ENCODE measurements around the gene MAMSTR.
"Not testable (repeated sequence)": the region's sequence is repeated elsewhere in the genome, so short reads cannot be mapped to it uniquely, and the experiment has no call there.

MAMSTR gene

DNA sequence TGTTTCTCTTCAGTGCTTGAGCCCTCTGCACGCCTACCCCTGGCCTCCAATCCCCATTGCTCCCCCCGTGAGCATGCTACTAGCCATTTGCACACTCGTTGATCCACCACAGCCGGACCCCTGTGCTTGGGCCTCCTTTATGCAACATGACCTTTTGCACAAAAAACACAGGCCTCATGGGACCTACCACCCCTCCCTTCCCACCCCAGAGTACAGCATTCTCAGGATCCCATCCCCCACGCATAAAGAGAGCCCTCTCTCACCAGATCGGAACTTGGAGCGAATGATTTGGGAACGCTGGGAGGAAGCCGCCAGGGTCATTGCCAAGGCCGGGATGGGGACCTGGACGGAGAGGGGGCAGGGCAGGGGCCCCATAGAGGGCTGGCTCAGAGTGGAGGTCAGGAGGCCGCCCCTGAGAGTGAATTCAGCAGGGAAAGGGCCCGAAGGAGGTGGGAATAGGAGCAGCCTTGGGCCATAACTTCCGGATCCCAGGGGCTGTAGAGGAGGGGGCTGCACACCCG lies 754 bp downstream of the MAMSTR start:
- DNase-seq, result no peak

DNA sequence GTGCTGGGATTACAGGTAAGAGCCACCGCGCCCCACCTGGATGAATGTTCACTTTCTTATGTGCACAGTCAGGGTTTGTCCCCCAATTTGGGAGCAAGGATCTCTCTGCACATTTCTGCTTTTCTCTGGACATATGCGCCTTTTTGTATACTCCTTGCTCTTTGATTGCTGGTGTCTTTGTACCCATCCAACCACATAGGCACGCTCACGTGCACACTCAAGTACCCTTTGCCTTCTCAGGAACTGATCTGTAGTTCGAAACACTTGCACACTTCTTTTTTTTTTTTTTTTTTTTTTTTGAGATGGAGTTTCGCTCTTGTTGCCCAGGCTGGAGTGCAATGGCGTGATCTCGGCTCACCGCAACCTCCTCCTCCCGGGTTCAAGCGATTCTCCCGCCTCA lies 1.4 kb downstream of the MAMSTR start:
- DNase-seq, result not testable (repeated sequence)

GRCh38 chr19:48716562-48717291 lies 2.8 kb downstream of the MAMSTR start:
- DNase-seq, result peak; percentile 58

GRCh38 chr19:48715681-48716171 lies 3.8 kb downstream of the MAMSTR start:
- DNase-seq, result peak; percentile 45

DNA sequence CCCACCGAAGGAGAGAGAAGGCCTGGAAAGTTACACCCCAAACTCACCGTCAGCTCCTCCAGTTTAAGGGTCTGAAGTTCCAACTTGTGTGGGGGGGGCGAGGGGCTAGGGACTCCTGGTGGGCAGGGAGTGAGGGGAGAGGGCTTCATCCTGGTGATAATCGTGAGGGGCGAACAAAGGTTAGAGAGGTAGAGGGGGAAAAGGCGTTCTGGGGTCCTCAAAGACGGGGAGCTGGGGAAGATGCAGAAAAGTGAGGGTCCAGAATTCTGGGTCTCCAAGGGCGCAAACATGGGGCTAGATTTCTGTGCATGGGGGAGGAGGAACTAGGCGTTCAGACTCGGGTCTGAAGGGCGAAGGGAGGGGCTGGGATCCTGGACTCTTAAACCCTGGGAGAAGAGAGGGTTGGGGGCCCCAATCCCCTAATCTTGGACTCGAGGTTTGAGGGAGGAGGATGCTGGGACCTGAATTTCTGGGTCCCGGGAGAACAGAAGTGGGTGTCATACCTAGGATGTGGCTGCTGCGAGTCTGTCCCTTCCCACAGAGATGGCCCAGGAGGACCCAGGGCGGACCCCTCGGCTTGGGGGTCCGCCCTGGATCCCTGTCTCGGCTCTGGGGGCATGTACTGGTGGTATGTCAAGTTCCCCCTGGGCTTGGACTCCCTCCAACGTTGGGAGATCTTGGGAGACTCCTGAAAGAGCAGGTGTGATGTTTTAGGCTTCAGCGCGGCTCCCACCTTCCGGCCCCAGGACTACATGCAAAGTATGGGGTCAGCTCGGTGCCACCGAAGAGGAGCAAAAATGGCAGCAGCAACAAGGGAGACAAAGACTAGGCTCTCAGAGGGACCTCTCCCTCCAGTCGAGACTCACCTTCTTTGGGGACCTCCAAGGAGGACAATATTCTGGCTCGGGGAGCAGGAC lies 4.5 kb downstream of the MAMSTR start:
- DNase-seq, result no peak

- DNase-seq, result peak; percentile 100
These were observed 5.4 kb downstream of the MAMSTR start for GRCh38 chr19:48713864-48714755.

DNA sequence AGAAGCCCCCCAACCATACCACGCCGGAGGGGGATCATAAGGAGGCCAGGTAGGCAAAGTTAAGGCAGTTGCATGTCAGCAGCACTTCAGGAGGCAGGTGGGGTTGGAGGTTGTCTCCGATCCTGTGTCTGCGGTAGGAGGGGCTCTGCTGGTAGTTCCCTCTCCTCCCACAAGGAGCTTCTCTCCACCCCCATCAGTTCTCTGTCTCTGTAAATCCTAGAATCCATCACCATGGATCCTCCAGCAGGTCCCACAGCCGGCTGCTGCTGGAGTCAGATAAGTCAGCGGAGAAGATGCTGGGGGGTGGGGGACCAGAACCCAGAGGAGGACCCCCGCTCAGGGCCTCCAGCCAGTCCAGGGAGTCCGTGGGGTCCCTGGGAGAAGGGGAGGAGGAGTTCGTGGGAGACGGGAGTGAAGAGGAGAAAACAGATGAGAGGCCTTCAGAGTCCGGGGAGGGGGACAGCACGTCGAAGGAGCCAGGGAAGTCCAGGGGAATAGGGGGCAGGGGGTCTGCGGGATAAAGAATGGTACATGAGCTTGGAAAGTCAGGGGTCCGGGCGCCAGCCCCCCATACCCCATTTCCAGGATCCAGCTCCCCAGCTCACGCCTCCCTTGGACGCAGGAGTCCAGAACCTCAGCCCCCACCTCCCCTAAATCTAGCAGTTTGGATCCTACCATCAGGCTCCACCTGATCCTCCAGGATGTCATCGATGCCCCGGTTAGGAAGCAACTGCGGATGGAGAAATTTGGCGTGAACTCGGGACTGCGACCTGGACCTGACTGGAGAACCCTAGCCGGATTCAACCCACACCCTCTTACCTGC lies 6.3 kb downstream of the MAMSTR start:
- DNase-seq, result no peak

DNA sequence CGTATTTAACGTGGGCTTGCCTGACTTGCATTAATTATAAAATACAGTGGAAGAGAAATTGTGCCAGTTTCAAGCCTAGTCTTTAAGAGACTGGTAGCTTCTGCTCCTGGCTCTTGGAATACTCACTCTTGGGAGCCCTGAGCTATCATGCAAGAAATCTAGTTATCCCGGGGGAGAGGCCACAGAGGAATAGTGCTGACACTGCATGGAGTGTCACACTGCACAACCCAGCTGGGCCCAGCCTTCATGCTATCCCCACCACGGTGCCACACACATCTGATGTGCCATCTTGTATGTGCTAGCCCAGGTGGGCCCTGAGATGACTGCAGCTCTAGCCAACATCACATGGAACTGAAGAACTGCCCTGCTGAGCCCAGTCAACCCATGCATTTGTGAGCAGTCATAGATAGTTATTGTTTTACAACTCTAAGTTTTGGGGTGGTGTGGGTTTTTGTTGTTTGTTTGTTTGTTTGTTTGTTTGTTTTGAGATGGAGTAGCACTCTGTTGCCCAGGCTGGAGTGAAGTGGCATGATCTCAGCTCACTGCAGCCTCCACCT lies 8.3 kb downstream of the MAMSTR start:
- DNase-seq, result no peak

GRCh38 chr19:48708471-48708870 lies 11.1 kb downstream of the MAMSTR start:
- DNase-seq, result no peak

DNA sequence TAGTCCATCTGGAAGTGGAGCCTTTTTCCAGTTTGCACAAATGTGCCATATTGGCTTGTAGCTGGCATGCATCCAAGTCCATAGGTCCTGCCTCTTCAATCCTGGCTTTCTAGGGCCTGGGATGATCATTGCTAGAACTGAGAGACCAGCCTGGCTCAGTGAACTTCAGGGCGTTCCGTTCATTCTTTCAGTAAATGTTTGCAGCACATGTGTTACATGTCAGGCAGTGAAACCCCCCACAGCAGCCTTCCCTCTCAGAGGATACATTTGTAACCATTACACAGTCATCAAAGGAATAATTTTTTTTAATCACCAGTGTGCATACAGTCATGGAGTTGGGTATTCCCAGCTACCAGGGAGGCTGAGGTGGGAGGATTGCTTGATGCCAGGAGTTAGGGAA lies 14.1 kb downstream of the MAMSTR start:
- peak; percentile 35 for DNase-seq

DNA sequence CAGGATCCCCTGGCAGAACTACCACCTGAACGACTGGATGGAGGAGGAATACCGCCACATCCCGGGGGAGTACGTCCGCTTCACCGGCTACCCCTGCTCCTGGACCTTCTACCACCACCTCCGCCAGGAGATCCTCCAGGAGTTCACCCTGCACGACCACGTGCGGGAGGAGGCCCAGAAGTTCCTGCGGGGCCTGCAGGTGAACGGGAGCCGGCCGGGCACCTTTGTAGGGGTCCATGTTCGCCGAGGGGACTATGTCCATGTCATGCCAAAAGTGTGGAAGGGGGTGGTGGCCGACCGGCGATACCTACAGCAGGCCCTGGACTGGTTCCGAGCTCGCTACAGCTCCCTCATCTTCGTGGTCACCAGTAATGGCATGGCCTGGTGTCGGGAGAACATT lies 16.2 kb downstream of the MAMSTR start:
- no peak for DNase-seq

DNA sequence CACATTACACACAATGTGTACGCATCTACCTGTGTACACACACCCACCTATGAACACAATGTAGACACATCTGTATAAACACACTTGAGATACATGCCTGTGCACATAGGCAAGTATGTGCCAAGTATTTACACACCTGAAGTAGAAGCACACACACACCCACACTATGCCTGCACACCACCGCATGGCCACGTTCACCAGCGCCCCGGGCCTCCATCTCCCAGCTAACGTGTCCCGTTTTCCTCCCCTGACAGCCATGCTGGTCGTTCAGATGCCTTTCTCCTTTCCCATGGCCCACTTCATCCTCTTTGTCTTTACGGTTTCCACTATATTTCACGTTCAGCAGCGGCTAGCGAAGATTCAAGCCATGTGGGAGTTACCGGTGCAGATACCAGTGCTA lies 16.8 kb downstream of the MAMSTR start:
- no peak for DNase-seq

- peak; percentile 79 for DNase-seq
These were observed 21.5 kb downstream of the MAMSTR start for GRCh38 chr19:48698046-48698445.

DNA sequence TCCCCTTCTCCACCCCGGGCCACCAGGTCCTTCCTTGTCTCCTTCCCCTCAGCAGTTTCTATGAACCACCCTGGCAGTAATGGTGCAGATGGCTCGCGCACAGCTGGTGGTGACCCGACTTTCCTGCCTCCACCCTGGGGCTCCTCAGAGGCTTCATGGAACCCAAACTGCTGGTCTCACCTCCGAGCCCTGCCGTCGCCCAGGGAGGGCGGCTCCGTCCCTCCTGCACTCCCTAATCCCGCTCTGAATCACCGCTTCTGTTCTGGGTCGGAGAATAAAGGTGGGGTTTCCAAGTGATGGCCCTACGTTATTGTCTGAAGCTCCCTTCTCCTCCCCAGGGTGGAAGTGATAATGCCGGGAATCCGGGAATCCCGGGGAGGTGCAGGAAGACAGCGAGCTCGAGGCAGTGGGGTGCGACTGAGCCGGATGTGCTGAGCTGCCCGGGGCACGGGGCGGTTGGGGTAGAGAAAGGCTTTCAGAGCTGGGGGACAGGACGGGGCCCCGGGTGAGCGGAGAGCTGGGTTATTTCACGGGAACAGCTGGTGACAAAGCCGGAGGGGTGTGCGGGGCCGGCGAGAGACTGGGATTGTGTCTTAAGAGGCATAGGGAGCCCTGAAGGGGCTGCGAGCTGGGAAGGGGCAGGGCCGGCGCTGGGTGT lies 23.0 kb downstream of the MAMSTR start:
- DNase-seq, result no peak

DNA sequence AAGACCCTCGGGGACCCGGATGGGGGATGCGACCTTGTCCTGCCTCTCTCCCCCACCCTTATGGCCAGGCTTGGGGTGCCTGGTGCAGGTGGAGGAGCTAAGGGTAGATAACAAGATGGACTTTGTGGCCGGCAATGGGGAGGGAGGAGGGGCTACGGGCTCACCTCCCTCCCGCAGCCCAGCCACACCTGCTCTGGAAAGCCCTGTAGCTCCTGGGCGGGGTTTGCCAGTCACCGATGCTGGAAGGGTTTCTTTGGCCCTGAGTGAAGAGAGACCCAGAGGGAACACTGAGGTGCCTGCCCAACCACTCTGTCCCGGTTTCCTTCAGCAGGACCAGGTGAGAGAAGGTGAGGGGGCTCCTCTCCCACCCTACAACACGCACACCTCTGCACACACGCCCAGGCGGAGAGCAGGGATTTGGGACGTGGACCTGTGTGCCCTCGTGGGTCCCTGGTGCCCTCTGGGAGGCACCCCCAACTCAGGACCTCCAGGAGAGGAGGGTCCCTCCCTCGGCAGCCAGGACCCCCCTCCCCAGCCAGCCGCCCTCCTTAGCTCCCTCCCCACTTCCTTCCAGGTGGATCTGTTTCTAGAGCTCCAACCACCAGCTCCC lies 23.7 kb downstream of the MAMSTR start, which contains the start of gene FUT2:
Gene FUT2 (plus strand): TSS at position 229 of the 610 bp plus-strand sequence. CDS start 6,986 bp downstream, outside the sequence.
- no peak for DNase-seq

- DNase-seq, result not testable (repeated sequence)
These were observed 25.9 kb downstream of the MAMSTR start for GRCh38 chr19:48693629-48694028.

DNA sequence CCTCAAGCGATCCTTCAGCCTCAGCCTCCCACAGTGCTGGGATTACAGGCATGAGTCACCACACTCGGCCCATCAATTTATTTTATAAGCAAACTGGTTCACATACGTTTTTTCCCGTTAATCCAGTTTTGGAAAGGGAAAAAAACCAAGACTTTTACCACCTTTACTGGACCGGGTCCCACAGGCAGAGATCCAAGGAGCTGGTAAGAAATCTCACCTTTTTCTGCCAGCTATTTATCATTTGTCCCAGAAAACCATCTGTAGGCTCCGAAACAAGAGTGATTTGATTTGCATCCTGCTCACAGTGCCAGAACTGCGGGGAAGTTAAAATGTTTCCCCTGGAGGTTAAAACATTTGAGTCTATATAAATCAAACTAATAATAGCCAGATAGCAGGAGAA lies 30.1 kb downstream of the MAMSTR start:
- DNase-seq, result no peak

DNA sequence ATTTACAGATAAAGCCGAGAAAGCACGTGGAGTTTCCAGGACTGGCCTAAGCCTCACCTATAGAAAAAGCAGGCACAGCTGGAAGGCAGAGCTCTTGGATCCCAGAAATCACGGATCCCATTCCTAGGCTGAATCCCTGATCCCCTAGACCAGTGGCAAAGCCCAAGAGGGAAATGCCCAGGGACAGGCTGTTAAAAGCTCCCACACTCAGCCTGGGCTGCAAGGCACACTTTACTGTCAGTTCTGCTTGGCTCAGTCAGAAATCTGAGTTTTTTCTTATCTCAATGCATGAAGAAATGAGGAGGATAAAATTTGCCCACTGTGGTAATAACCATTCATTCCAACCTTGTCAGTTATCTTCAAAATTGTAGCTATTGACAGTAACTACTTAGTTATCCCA lies 31.7 kb downstream of the MAMSTR start:
- DNase-seq, result no peak

- DNase-seq, result not testable (repeated sequence)
These were observed 32.9 kb downstream of the MAMSTR start for GRCh38 chr19:48686637-48687036.

DNA sequence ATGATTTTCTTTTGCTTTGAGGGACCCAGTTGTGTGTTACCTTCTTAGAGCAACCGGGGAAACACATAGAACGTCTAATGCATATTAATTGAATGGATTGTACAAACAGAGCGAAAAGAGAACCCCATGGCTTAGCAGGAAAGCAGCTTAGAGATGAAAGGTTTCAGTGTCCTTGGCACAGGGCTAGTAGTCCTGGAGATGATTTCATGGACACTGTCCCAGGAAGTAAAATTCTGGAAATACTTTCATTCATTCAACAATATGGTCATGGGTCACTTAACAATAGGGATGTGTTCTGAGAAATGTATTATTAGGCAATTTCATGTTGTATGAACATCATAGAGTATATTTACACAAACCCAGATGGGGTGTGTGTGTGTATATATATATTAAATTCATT lies 33.4 kb downstream of the MAMSTR start:
- no peak for DNase-seq

Data from fibroblast of upper back skin (primary cell).